Measurements from ENCODE around the gene GPX6. TPM values are rescaled to one million over a fixed set of nuclear protein-coding genes. Genes with fewer than 3 reads are reported as not detected.
"Not testable (repeated sequence)": the region's sequence is repeated elsewhere in the genome, so short reads cannot be mapped to it uniquely, and the experiment has no call there.

GPX6 gene
- total RNA-seq, 1 donor from 2014 or later: not detected

GRCh38 chr6:28486988-28487742, 28.4 kb downstream of the GPX6 start:
- intact Hi-C loops (cut with micrococcal nuclease): loop anchor here (5.0 kb wide), 1 partner anchor 45 kb away; the partner anchor contains the start of gene ZSCAN23

- intact Hi-C loops (cut with micrococcal nuclease): loop anchor here (5.0 kb wide), 1 partner anchor 44 kb away; the partner anchor contains the start of gene ZSCAN23
These were observed 29.1 kb downstream of the GPX6 start for GRCh38 chr6:28486533-28486932.

- intact Hi-C loops (cut with micrococcal nuclease): loop anchor here (5.0 kb wide), 1 partner anchor 43 kb away; the partner anchor contains the start of gene ZSCAN23
These were observed 30.1 kb downstream of the GPX6 start for GRCh38 chr6:28485482-28485881.

- intact Hi-C loops (cut with micrococcal nuclease): no loop called here
These were observed 35.2 kb downstream of the GPX6 start for GRCh38 chr6:28480253-28480932.

GRCh38 chr6:28478518-28478917, 37.1 kb downstream of the GPX6 start:
- intact Hi-C loops (cut with micrococcal nuclease): no loop called here

GRCh38 chr6:28474441-28475219, 41.0 kb downstream of the GPX6 start:
- intact Hi-C loops (cut with micrococcal nuclease): loop anchor here (2.0 kb wide), 1 partner anchor 14 kb away; no protein-coding TSS in a partner anchor

- intact Hi-C loops (cut with micrococcal nuclease): not testable (repeated sequence)
These were observed 46.3 kb downstream of the GPX6 start for GRCh38 chr6:28469153-28469745.

GRCh38 chr6:28468056-28468455, 47.5 kb downstream of the GPX6 start:
- intact Hi-C loops (cut with micrococcal nuclease): no loop called here

GRCh38 chr6:28462401-28462800, 53.2 kb downstream of the GPX6 start:
- intact Hi-C loops (cut with micrococcal nuclease): no loop called here

GRCh38 chr6:28458568-28458967, 57.0 kb downstream of the GPX6 start:
- intact Hi-C loops (cut with micrococcal nuclease): no loop called here

Other genes with a start within 250 kb of the GPX6 start
- gene ZSCAN26, start 248.7 kb downstream of the GPX6 start, total RNA-seq: 9.6 and 9.9 TPM in 2 replicates
- gene PGBD1, start 234.2 kb downstream of the GPX6 start, total RNA-seq: 1.9 and 2.2 TPM in 2 replicates
- 0.56 and 1.3 TPM in 2 replicates for gene ZSCAN31, start 179.6 kb downstream of the GPX6 start, total RNA-seq
- 4.2 and 5.0 TPM in 2 replicates for gene ZKSCAN3, start 165.8 kb downstream of the GPX6 start, total RNA-seq
- gene ZSCAN12, start 116.0 kb downstream of the GPX6 start, total RNA-seq: 5.6 and 6.2 TPM in 2 replicates
- gene ZSCAN23, start 72.3 kb downstream of the GPX6 start, total RNA-seq: 1.6 and 2.5 TPM in 2 replicates
- not detected in 2 replicates for gene GPX5, start 10.1 kb upstream of the GPX6 start, total RNA-seq

Measured in T-helper 1 cell treated with Interleukin-12 subunit alpha and Interleukin-12 subunit beta and Interleukin-4 antibody, amounts not matched to agents 30 ng/mL and 1 ng/mL, for 36 hours (primary cell).